ENCODE results near the gene NDUFV3. TPM values are rescaled to one million over a fixed set of nuclear protein-coding genes. Genes with fewer than 3 reads are reported as not detected.

Gene NDUFV3
- total and polyA plus RNA-seq, 2 of the 13 experiments (the other 11 are each of a cell fraction or from before 2014, with no cell fraction given): 14.2 to 29.6 TPM

DNA sequence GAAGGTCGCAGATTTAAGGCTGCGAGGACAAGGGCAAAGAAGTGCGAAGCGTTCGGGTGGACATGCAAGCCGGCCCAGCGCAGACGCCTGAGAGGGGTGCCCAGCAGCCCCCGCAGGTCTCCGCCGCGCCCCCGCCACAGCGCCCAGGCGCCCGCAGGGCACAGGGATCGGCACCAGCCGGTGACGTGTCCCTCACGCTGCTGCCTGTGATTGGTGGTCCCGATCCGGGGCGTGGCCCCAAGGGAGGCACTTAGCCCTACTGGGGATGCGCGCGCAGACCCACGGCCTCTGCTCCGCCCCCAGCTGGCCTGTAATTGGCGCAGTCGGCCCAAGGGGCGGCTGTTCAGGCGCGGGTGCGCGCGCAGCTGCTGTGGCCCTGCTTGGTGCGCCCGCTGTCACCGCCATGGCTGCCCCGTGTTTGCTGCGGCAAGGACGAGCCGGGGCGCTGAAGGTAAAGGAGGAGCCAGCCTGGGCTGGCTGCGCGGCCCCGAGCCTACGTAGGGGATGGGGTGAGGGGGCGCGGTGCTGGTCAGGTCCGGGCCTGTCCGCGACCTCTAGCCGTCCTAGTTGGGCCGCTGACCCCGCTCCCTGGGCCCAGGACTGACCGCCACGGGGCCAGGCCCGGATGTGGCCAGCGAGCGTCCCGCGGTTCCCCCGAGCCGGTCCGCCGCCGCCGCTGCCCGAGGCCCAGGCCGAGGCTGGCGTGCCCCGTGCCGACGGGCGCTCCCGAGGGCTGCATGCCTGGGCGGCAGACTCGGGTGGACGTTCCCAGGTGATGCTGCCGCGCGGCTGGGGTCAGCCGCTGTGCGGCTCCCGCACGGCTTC is at the start of gene NDUFV3 (continued):
- TF ChIP-seq, protein P1, sequence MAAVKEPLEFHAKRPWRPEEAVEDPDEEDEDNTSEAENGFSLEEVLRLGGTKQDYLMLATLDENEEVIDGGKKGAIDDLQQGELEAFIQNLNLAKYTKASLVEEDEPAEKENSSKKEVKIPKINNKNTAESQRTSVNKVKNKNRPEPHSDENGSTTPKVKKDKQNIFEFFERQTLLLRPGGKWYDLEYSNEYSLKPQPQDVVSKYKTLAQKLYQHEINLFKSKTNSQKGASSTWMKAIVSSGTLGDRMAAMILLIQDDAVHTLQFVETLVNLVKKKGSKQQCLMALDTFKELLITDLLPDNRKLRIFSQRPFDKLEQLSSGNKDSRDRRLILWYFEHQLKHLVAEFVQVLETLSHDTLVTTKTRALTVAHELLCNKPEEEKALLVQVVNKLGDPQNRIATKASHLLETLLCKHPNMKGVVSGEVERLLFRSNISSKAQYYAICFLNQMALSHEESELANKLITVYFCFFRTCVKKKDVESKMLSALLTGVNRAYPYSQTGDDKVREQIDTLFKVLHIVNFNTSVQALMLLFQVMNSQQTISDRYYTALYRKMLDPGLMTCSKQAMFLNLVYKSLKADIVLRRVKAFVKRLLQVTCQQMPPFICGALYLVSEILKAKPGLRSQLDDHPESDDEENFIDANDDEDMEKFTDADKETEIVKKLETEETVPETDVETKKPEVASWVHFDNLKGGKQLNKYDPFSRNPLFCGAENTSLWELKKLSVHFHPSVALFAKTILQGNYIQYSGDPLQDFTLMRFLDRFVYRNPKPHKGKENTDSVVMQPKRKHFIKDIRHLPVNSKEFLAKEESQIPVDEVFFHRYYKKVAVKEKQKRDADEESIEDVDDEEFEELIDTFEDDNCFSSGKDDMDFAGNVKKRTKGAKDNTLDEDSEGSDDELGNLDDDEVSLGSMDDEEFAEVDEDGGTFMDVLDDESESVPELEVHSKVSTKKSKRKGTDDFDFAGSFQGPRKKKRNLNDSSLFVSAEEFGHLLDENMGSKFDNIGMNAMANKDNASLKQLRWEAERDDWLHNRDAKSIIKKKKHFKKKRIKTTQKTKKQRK (IDR thresholded peaks at IDR 0.05; ENCODE audit: low read length): no peak
- TF ChIP-seq NFIC (IDR thresholded peaks at IDR 0.05; ENCODE audit: low read length) (no peak), ZBTB20 (CRISPR knock-in tag; IDR thresholded peaks at IDR 0.05; ENCODE audit: borderline replicate concordance, low read depth) (no peak), MTA3 (CRISPR knock-in tag; IDR thresholded peaks at IDR 0.05) (no peak), RFXANK (CRISPR knock-in tag; IDR thresholded peaks at IDR 0.05) (peak; percentile 93), GTF3A (CRISPR knock-in tag; conservative IDR thresholded peaks at IDR 0.05) (peak; percentile 59; the same call in 1 of the 2 replicates), ZNF879 (CRISPR knock-in tag; IDR thresholded peaks at IDR 0.05) (no peak), ATRX (CRISPR knock-in tag; IDR thresholded peaks at IDR 0.05; ENCODE audit: borderline replicate concordance) (no peak), AKAP8 (CRISPR knock-in tag; IDR thresholded peaks at IDR 0.05) (peak; percentile 67; the same call in 1 of the 2 replicates), ZNF224 (CRISPR knock-in tag; IDR thresholded peaks at IDR 0.05) (peak; percentile 78; the same call in 1 of the 2 replicates)
- TF ChIP-seq, protein P2, sequence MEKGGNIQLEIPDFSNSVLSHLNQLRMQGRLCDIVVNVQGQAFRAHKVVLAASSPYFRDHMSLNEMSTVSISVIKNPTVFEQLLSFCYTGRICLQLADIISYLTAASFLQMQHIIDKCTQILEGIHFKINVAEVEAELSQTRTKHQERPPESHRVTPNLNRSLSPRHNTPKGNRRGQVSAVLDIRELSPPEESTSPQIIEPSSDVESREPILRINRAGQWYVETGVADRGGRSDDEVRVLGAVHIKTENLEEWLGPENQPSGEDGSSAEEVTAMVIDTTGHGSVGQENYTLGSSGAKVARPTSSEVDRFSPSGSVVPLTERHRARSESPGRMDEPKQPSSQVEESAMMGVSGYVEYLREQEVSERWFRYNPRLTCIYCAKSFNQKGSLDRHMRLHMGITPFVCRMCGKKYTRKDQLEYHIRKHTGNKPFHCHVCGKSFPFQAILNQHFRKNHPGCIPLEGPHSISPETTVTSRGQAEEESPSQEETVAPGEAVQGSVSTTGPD (CRISPR knock-in tag; IDR thresholded peaks at IDR 0.05): no peak
- TF ChIP-seq, protein P3, sequence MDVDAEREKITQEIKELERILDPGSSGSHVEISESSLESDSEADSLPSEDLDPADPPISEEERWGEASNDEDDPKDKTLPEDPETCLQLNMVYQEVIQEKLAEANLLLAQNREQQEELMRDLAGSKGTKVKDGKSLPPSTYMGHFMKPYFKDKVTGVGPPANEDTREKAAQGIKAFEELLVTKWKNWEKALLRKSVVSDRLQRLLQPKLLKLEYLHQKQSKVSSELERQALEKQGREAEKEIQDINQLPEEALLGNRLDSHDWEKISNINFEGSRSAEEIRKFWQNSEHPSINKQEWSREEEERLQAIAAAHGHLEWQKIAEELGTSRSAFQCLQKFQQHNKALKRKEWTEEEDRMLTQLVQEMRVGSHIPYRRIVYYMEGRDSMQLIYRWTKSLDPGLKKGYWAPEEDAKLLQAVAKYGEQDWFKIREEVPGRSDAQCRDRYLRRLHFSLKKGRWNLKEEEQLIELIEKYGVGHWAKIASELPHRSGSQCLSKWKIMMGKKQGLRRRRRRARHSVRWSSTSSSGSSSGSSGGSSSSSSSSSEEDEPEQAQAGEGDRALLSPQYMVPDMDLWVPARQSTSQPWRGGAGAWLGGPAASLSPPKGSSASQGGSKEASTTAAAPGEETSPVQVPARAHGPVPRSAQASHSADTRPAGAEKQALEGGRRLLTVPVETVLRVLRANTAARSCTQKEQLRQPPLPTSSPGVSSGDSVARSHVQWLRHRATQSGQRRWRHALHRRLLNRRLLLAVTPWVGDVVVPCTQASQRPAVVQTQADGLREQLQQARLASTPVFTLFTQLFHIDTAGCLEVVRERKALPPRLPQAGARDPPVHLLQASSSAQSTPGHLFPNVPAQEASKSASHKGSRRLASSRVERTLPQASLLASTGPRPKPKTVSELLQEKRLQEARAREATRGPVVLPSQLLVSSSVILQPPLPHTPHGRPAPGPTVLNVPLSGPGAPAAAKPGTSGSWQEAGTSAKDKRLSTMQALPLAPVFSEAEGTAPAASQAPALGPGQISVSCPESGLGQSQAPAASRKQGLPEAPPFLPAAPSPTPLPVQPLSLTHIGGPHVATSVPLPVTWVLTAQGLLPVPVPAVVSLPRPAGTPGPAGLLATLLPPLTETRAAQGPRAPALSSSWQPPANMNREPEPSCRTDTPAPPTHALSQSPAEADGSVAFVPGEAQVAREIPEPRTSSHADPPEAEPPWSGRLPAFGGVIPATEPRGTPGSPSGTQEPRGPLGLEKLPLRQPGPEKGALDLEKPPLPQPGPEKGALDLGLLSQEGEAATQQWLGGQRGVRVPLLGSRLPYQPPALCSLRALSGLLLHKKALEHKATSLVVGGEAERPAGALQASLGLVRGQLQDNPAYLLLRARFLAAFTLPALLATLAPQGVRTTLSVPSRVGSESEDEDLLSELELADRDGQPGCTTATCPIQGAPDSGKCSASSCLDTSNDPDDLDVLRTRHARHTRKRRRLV (CRISPR knock-in tag; IDR thresholded peaks at IDR 0.05): peak; percentile 67
- TF ChIP-seq, protein P4, sequence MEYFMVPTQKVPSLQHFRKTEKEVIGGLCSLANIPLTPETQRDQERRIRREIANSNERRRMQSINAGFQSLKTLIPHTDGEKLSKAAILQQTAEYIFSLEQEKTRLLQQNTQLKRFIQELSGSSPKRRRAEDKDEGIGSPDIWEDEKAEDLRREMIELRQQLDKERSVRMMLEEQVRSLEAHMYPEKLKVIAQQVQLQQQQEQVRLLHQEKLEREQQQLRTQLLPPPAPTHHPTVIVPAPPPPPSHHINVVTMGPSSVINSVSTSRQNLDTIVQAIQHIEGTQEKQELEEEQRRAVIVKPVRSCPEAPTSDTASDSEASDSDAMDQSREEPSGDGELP (IDR thresholded peaks at IDR 0.05; ENCODE audit: borderline replicate concordance, low read depth): peak; percentile 50; the same call in 1 of the 2 replicates
- TF ChIP-seq, protein P5, sequence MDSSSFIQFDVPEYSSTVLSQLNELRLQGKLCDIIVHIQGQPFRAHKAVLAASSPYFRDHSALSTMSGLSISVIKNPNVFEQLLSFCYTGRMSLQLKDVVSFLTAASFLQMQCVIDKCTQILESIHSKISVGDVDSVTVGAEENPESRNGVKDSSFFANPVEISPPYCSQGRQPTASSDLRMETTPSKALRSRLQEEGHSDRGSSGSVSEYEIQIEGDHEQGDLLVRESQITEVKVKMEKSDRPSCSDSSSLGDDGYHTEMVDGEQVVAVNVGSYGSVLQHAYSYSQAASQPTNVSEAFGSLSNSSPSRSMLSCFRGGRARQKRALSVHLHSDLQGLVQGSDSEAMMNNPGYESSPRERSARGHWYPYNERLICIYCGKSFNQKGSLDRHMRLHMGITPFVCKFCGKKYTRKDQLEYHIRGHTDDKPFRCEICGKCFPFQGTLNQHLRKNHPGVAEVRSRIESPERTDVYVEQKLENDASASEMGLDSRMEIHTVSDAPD (CRISPR knock-in tag; IDR thresholded peaks at IDR 0.05): no peak
- TF ChIP-seq, protein P6, sequence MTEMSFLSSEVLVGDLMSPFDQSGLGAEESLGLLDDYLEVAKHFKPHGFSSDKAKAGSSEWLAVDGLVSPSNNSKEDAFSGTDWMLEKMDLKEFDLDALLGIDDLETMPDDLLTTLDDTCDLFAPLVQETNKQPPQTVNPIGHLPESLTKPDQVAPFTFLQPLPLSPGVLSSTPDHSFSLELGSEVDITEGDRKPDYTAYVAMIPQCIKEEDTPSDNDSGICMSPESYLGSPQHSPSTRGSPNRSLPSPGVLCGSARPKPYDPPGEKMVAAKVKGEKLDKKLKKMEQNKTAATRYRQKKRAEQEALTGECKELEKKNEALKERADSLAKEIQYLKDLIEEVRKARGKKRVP (CRISPR knock-in tag; IDR thresholded peaks at IDR 0.05): peak in 1 of 2 experiments; percentile 11; a peak in 1 of 4 replicates
